Progenitor cell of endocrine pancreas (in vitro differentiated cells): Measurements from ENCODE around the gene FZD8. TPM values are rescaled to one million over a fixed set of nuclear protein-coding genes. Genes with fewer than 3 reads are reported as not detected.

Experiments used
- DNase-seq: peaks from one replicate; pipeline ENCODE4 v3.0.0; 2021; ENCODE audit warnings: low spot score; ENCODE audit not compliant: unreplicated experiment
- H3K27ac Mint-ChIP-seq: 2 replicates; pipeline ENCODE4 v1.8.0; 2021; ENCODE audit warnings: mild to moderate bottlenecking, moderate library complexity, mixed read lengths
- H3K27me3 Mint-ChIP-seq: 2 replicates; pipeline ENCODE4 v1.8.0; 2021; ENCODE audit warnings: mixed read lengths
- H3K36me3 Mint-ChIP-seq: 2 replicates; pipeline ENCODE4 v1.8.0; 2022; ENCODE audit warnings: mixed read lengths; ENCODE audit not compliant: insufficient read depth
- H3K4me1 Mint-ChIP-seq: 2 replicates; pipeline ENCODE4 v1.8.0; 2021; ENCODE audit warnings: low read depth, mixed read lengths
- H3K4me3 Mint-ChIP-seq: 2 replicates; pipeline ENCODE4 v1.8.0; 2021; ENCODE audit warnings: low read depth, mild to moderate bottlenecking, moderate library complexity, mixed read lengths
- H3K9me3 Mint-ChIP-seq: 2 replicates; pipeline ENCODE4 v1.8.0; 2021; ENCODE audit warnings: low read depth, mixed read lengths
- total RNA-seq: library from RNA; stranded (reverse); gene quantifications from 2 replicates; pipeline ENCODE4 v1.2.1, GENCODE V29; 2021
- TF ChIP-seq, protein P1 (sequence below): fragments of 200-600 bp; sonication (generic); IDR thresholded peaks from one replicate; pipeline ENCODE4 v1.5.0; 2021; ENCODE audit warnings: antibody characterized with exemption, mild to moderate bottlenecking; ENCODE audit not compliant: unreplicated experiment

Gene FZD8
- total RNA-seq, 1 donor from 2014 or later = 27.4 TPM

DNA sequence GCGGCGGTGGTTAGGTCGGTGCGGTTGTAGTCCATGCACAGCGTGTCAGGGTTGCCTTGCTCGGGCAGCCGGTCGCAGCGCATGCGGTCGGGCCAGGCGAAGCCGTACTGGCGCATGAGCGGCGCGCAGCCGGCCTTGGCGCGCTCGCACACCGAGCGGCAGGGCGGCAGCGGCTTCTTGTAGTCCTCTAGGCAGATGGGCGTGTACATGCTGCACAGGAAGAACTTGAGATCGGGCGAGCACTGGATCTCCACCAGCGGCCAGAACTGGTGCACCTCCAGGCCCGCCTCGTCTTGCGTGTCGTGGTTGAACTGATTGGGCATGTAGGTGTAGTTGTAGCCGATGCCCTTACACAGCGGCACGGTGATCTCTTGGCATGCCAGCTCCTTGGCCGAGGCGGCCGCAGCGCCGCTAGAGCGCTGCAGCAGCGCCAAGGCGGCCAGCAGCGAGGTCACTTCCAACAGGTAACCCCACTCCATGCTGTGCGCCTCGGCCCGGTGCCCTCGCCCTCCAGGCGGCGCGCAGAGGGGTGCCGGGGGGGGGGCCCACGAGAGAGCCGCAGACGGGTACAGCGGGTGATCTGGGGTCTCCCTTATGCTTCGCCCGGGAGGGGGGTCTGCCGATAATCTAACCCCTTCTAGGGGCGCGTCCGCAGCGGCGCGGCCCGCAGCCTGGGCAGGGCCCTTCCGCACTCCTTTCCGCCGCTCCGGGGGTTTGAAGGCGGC lies 983 bp downstream of the FZD8 start:
- peak overlapping the region; percentile 83 for H3K4me3 Mint-ChIP-seq
- TF ChIP-seq, protein P1, sequence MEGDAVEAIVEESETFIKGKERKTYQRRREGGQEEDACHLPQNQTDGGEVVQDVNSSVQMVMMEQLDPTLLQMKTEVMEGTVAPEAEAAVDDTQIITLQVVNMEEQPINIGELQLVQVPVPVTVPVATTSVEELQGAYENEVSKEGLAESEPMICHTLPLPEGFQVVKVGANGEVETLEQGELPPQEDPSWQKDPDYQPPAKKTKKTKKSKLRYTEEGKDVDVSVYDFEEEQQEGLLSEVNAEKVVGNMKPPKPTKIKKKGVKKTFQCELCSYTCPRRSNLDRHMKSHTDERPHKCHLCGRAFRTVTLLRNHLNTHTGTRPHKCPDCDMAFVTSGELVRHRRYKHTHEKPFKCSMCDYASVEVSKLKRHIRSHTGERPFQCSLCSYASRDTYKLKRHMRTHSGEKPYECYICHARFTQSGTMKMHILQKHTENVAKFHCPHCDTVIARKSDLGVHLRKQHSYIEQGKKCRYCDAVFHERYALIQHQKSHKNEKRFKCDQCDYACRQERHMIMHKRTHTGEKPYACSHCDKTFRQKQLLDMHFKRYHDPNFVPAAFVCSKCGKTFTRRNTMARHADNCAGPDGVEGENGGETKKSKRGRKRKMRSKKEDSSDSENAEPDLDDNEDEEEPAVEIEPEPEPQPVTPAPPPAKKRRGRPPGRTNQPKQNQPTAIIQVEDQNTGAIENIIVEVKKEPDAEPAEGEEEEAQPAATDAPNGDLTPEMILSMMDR = peak; percentile 20
- H3K36me3 Mint-ChIP-seq = peaks cover 1% of the 10 kb centered on the region
- peaks cover 37% of the 10 kb centered on the region for H3K4me1 Mint-ChIP-seq
- peaks cover 19% of the 10 kb centered on the region for H3K27me3 Mint-ChIP-seq
- H3K9me3 Mint-ChIP-seq = no peaks in the 10 kb centered on the region
- DNase-seq = peak; percentile 49
- peak overlapping the region; percentile 77 for H3K27ac Mint-ChIP-seq

- H3K36me3 Mint-ChIP-seq = peaks cover 1% of the 10 kb centered on the region
- no peaks in the 10 kb centered on the region for H3K9me3 Mint-ChIP-seq
- peak overlapping the region; percentile 91 for H3K27ac Mint-ChIP-seq
- DNase-seq = peak; percentile 62
- peaks cover 43% of the 10 kb centered on the region for H3K4me1 Mint-ChIP-seq
- peak overlapping the region; percentile 87 for H3K4me3 Mint-ChIP-seq
- TF ChIP-seq, protein P1 = peak; percentile 56
- H3K27me3 Mint-ChIP-seq = peaks cover 19% of the 10 kb centered on the region
These were observed 1.6 kb downstream of the FZD8 start for GRCh38 chr10:35640474-35640873.

GRCh38 chr10:35639728-35640401 lies 2.2 kb downstream of the FZD8 start:
- TF ChIP-seq, protein P1 = peak; percentile 19
- Mint-ChIP-seq H3K27ac (peak overlapping the region; percentile 77), H3K36me3 (peaks cover 1% of the 10 kb centered on the region), H3K4me1 (peaks cover 45% of the 10 kb centered on the region), H3K9me3 (no peaks in the 10 kb centered on the region), H3K4me3 (peak overlapping the region; percentile 79), H3K27me3 (peaks cover 15% of the 10 kb centered on the region)
- DNase-seq = peak; percentile 37

GRCh38 chr10:35639021-35639727 lies 2.9 kb downstream of the FZD8 start:
- Mint-ChIP-seq H3K36me3 (peaks cover 1% of the 10 kb centered on the region), H3K27ac (peak overlapping the region; percentile 77), H3K27me3 (peaks cover 13% of the 10 kb centered on the region), H3K9me3 (no peaks in the 10 kb centered on the region), H3K4me1 (peaks cover 41% of the 10 kb centered on the region), H3K4me3 (peak overlapping the region; percentile 79)
- TF ChIP-seq, protein P1 = no peak
- DNase-seq = no peak

- peaks cover 1% of the 10 kb centered on the region for H3K36me3 Mint-ChIP-seq
- TF ChIP-seq, protein P1 = peak; percentile 5
- H3K4me1 Mint-ChIP-seq = peaks cover 34% of the 10 kb centered on the region
- no peaks in the 10 kb centered on the region for H3K9me3 Mint-ChIP-seq
- no peak for DNase-seq
- H3K4me3 Mint-ChIP-seq = peak overlapping the region; percentile 63
- no peak overlapping the region for H3K27ac Mint-ChIP-seq
- H3K27me3 Mint-ChIP-seq = peaks cover 13% of the 10 kb centered on the region
These were observed 4.0 kb downstream of the FZD8 start for GRCh38 chr10:35638101-35638500.
